Endothelial cell of umbilical vein (primary cell): ENCODE data around the gene SERGEF. TPM values are rescaled to one million over a fixed set of nuclear protein-coding genes. Genes with fewer than 3 reads are reported as not detected.

Source experiments
- BruUV-seq: library from RNA; stranded (reverse); fragments of 400-500 nt; replicated peaks from 2 replicates; lab custom pipeline; 2021; lab: Mats Ljungman, UMichigan
- CTCF ChIA-PET: fragments of 300-600, 350-600 bp; sonication (Branson Sonifier 250); formaldehyde crosslinking; loops from one replicate; lab custom pipeline; 2021; ENCODE audit warnings: antibody characterized with exemption, inconsistent platforms; lab: Charles Lee
- POLR2A ChIA-PET: fragments of 300-600, 350-600 bp; sonication (Branson Sonifier 250); formaldehyde crosslinking; loops from one replicate; lab custom pipeline; 2021; ENCODE audit warnings: antibody characterized with exemption, inconsistent platforms; lab: Charles Lee
- DNase-seq: peaks from one replicate; pipeline ENCODE4 v3.0.0-alpha.2; 2011; ENCODE audit warnings: low read depth, low spot score
- FAIRE-seq: peaks from 2 replicates; lab custom pipeline; 2011; peaks lifted over from hg19 to GRCh38; lab: Jason Lieb, UNC
- H2AFZ ChIP-seq: 2 replicates; pipeline ENCODE4 v1.6.0; 2012; ENCODE audit warnings: low read depth, low read length, control low read depth, inconsistent platforms
- H3K27ac ChIP-seq: 2 replicates; pipeline ENCODE4 v1.5.1; 2011; ENCODE audit warnings: low read depth, mild to moderate bottlenecking, control low read depth, low read length, moderate library complexity; ENCODE audit not compliant: insufficient read depth
- H3K27me3 ChIP-seq, 2 experiments: 2 replicates each; pipeline versions ENCODE4 v1.6.0 to v1.6.1; 2011; ENCODE audit warnings: low read length in 2 of 2, mixed read lengths in 1 of 2; ENCODE audit not compliant: control insufficient read depth in 2 of 2, insufficient read depth in 2 of 2
- H3K36me3 ChIP-seq, 2 experiments: 2 replicates in 1 of 2; 3 replicates in 1 of 2; pipeline ENCODE4 v1.5.1; 2011; ENCODE audit warnings: low read length in 2 of 2, mild to moderate bottlenecking in 1 of 2, moderate library complexity in 1 of 2; ENCODE audit not compliant: control insufficient read depth in 2 of 2, insufficient read depth in 2 of 2; ENCODE audit errors: extremely low read depth in 1 of 2
- H3K4me1 ChIP-seq: 3 replicates; pipeline ENCODE4 v1.5.1; 2011; ENCODE audit warnings: mild to moderate bottlenecking, low read length; ENCODE audit not compliant: control insufficient read depth, insufficient read depth; ENCODE audit errors: extremely low read depth
- H3K4me2 ChIP-seq: 2 replicates; pipeline ENCODE4 v1.6.1; 2011; ENCODE audit warnings: low read length, control low read depth, mixed read lengths; ENCODE audit not compliant: insufficient read depth
- H3K4me3 ChIP-seq, 3 experiments: fragments of 200-600 bp in 1 of 3; sonication (generic), shearing (Covaris generic) in 1 of 3; replicated peaks in 1 of 3; 2 replicates each; pipeline ENCODE4 v1.5.1; 2011 to 2016; ENCODE audit warnings: control low read depth in 3 of 3, low read length in 3 of 3, mild to moderate bottlenecking in 2 of 3, inconsistent platforms in 1 of 3, low read depth in 1 of 3, moderate library complexity in 1 of 3; ENCODE audit not compliant: insufficient read depth in 1 of 3
- H3K79me2 ChIP-seq: 2 replicates; pipeline ENCODE4 v1.6.0; 2012; ENCODE audit warnings: low read length, inconsistent platforms; ENCODE audit not compliant: control insufficient read depth, insufficient read depth
- H3K9ac ChIP-seq: replicated peaks from 2 replicates; pipeline ENCODE3; 2011; ENCODE audit warnings: low read length, control low read depth; ENCODE audit not compliant: insufficient read depth; ENCODE audit errors: extremely low read depth
- H3K9me1 ChIP-seq: replicated peaks from 3 replicates; pipeline ENCODE4 v1.6.0; 2011; ENCODE audit warnings: mild to moderate bottlenecking, low read length; ENCODE audit not compliant: control insufficient read depth, insufficient read depth; ENCODE audit errors: extremely low read depth
- H3K9me3 ChIP-seq: replicated peaks from 2 replicates; pipeline ENCODE4 v1.5.1; 2012; ENCODE audit warnings: low read length, inconsistent platforms; ENCODE audit not compliant: control insufficient read depth, insufficient read depth
- H4K20me1 ChIP-seq: replicated peaks from 2 replicates; pipeline ENCODE3; 2011; ENCODE audit warnings: mild to moderate bottlenecking, low read length; ENCODE audit not compliant: control insufficient read depth, insufficient read depth; ENCODE audit errors: extremely low read depth
- CTCF ChIP-seq, 2 donors: IDR thresholded peaks; 1 replicate in 1 of 2; 2 replicates in 1 of 2; pipeline ENCODE4 v1.5.1; 2011; ENCODE audit warnings: low read length in 2 of 2, mild to moderate bottlenecking in 2 of 2, moderate library complexity in 2 of 2, control low read depth in 1 of 2, inconsistent platforms in 1 of 2, low read depth in 1 of 2; ENCODE audit not compliant: insufficient read depth in 1 of 2; ENCODE audit errors: extremely low read depth in 1 of 2
- EZH2 ChIP-seq: IDR thresholded peaks from 2 replicates; pipeline ENCODE4 v1.6.1; 2012; ENCODE audit warnings: borderline replicate concordance, low read depth, mild to moderate bottlenecking, moderate library complexity, low read length, inconsistent platforms; ENCODE audit not compliant: severe bottlenecking
- FOS ChIP-seq: IDR thresholded peaks from 2 replicates; pipeline ENCODE4 v1.6.1; 2011; ENCODE audit warnings: mild to moderate bottlenecking, low read length, moderate library complexity, borderline replicate concordance; ENCODE audit not compliant: insufficient read depth
- GATA2 ChIP-seq: IDR thresholded peaks from 2 replicates; pipeline ENCODE4 v1.7.0; 2011; ENCODE audit warnings: low read depth, mild to moderate bottlenecking, moderate library complexity, mixed read lengths, low read length; ENCODE audit not compliant: insufficient read length, insufficient read depth
- JUN ChIP-seq: IDR thresholded peaks from 2 replicates; pipeline ENCODE4 v1.6.1; 2011; ENCODE audit warnings: borderline replicate concordance, low read depth; ENCODE audit not compliant: insufficient read length, insufficient read depth
- MAX ChIP-seq: IDR thresholded peaks from 2 replicates; pipeline ENCODE4 v1.6.1; 2011; ENCODE audit not compliant: insufficient read depth, insufficient read length
- MYC ChIP-seq: IDR thresholded peaks from one replicate; pipeline ENCODE4 v1.6.1; 2011; ENCODE audit warnings: mild to moderate bottlenecking, low read depth, low read length
- POLR2A ChIP-seq: IDR thresholded peaks from 2 replicates; pipeline ENCODE4 v1.6.1; 2012; ENCODE audit warnings: low read depth, mild to moderate bottlenecking, control low read depth, low read length
- POLR2AphosphoS5 ChIP-seq: IDR thresholded peaks from 2 replicates; pipeline ENCODE4 v1.6.1; 2012; ENCODE audit warnings: low read depth, mild to moderate bottlenecking, control low read depth, low read length, moderate library complexity; ENCODE audit not compliant: insufficient read depth
- dilution Hi-C: fragments of 300-500 bp; cut with MboI; formaldehyde crosslinking; loops from one replicate; pipeline ENCODE4 v1.15.0; 2019; ENCODE audit warnings: low sequenced_read_pairs; ENCODE audit not compliant: extremely low pct_ligation_motif_present
- intact Hi-C: fragments of 100-400 bp; cut with micrococcal nuclease; formaldehyde crosslinking; loops from one replicate; pipeline ENCODE4 v1.10.0; 2022
- polyA plus RNA-seq, 4 experiments: library from polyadenylated mRNA; depleted of rRNA in 3 of 4; stranded (reverse) in 3 of 4; unstranded in 1 of 4; fragments of >200 nt; gene quantifications; 2 replicates each; pipeline versions ENCODE4 v1.2.1 to v1.2.3, GENCODE V29; 2011 to 2012; ENCODE audit warnings: missing spikeins in 1 of 4
- total RNA-seq: library from RNA; stranded (reverse); gene quantifications from 2 replicates; pipeline ENCODE4 v1.2.3, GENCODE V29; 2021

SERGEF gene
- total and polyA plus RNA-seq, 2 donors (not counting 3 experiments of a cell fraction or from before 2014, with no cell fraction given) = 8.7 to 16.7 TPM

GRCh38 chr11:17876827-17877226 lies 136.0 kb downstream of the SERGEF start:
- no peaks in the 10 kb centered on the region for H3K9me3 ChIP-seq
- no peaks in the 10 kb centered on the region for H3K36me3 ChIP-seq
- BruUV-seq = no TSS peak
- H4K20me1 ChIP-seq = no peaks in the 10 kb centered on the region
- FAIRE-seq (no peak), DNase-seq (no peak)
- ChIA-PET CTCF (interaction anchor here (1.2 to 4.0 kb wide), 2 partner anchors 12 to 14 kb away, joined by 3 to 17 read pairs; no protein-coding TSS in a partner anchor), POLR2A (no interaction called here)
- no peak overlapping the region for H3K9ac ChIP-seq
- H3K79me2 ChIP-seq = no peaks in the 10 kb centered on the region
- H3K4me3 ChIP-seq = no peak overlapping the region
- intact Hi-C loops = no loop called here
- no peaks in the 10 kb centered on the region for H3K9me1 ChIP-seq
- H3K27ac ChIP-seq = no peak overlapping the region
- H2AFZ ChIP-seq = no peak overlapping the region
- H3K4me2 ChIP-seq = no peak overlapping the region
- peaks cover 11% of the 10 kb centered on the region for H3K4me1 ChIP-seq
- H3K27me3 ChIP-seq = no peaks in the 10 kb centered on the region
- dilution Hi-C loops = no loop called here
- TF ChIP-seq MAX = no peak
- TF ChIP-seq EZH2 = no peak
- no peak for TF ChIP-seq POLR2AphosphoS5
- no peak for TF ChIP-seq JUN
- TF ChIP-seq POLR2A = no peak
- no peak for TF ChIP-seq CTCF (IDR thresholded peaks at IDR 0.05; ENCODE audit: extremely low read depth in 1 of 2, insufficient read depth in 1 of 2, low read depth in 1 of 2, low read length in 2 of 2)
- no peak for TF ChIP-seq GATA2
- TF ChIP-seq MYC = no peak
- TF ChIP-seq FOS = no peak
